CD4-positive, alpha-beta T cell treated with Interleukin-2 at 100 ng/mL for 4 hours (primary cell): ENCODE results near the gene ZFYVE27.

ENCODE experiments used
- DNase-seq: peaks from one replicate; pipeline ENCODE4 v3.0.0-alpha.2; 2020; ENCODE audit warnings: low spot score

ZFYVE27 gene

GRCh38 chr10:97714401-97715258 lies 22.3 kb upstream of the ZFYVE27 start:
- DNase-seq: no peak

GRCh38 chr10:97715259-97715874 lies 21.6 kb upstream of the ZFYVE27 start:
- no peak for DNase-seq

- DNase-seq: no peak
Observed at GRCh38 chr10:97717627-97718026, 19.3 kb upstream of the ZFYVE27 start.

GRCh38 chr10:97718178-97718577 lies 18.8 kb upstream of the ZFYVE27 start:
- DNase-seq: no peak

GRCh38 chr10:97718659-97719142 lies 18.2 kb upstream of the ZFYVE27 start:
- no peak for DNase-seq

- DNase-seq: no peak
Observed at GRCh38 chr10:97719602-97720001, 17.3 kb upstream of the ZFYVE27 start.

- no peak for DNase-seq
Observed at GRCh38 chr10:97721871-97722780, 14.8 kb upstream of the ZFYVE27 start.

GRCh38 chr10:97723001-97723400 lies 13.9 kb upstream of the ZFYVE27 start:
- no peak for DNase-seq

DNA sequence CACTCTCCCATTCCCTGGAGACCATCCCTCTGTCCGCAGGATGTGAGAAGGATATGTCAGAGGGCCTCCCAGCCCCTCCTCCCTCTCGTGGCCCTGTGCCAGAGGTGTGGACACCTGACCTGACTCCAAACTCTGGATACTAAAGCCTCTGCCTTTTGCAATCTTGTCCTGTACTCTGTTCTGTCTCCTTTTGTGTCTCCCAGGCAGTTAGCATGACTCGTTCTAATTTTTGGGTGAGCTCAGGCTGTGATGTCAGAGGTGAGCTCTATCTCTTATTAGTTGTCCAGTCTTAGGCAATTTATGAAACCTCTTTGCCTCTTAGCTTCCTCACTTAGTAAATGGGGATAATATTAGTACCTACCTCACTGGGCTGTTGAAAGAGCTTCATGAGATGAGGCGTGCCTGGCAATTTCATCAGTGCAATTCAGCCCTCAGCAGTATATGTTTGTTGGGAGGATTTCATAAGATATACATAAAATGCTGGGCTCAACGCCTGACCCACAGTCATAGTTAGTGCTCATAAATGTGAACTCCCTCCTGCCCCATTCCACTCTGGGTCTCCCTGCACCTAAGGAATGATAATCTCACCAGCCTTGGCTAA lies 12.5 kb upstream of the ZFYVE27 start:
- no peak for DNase-seq

DNA sequence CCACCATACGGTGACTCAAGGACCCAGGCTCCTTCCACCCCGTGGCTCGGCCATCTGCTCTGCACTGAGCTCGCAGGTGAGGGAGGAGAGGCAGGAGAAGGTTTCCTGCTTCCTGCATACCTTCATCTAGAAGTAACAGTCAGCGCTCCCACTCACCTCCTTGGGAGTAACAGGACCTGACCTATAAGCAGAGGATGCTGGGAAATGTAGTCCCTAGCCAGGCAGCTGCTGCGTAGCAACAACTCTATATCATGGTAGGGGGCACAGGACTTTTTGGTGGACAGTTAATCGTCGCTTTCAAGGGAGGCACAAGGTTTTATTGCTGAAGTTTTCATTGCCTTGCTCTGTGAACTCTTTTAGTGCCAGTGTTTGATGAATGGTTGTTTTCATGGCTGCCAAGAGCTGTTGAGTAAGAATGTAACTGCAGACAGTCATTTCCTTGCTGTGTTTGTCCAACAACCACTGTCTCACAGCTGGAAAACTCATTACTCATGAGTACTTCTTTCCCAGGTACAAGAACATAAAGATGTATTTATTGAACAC lies 10.2 kb upstream of the ZFYVE27 start:
- DNase-seq: no peak

GRCh38 chr10:97729014-97729413 lies 7.9 kb upstream of the ZFYVE27 start:
- no peak for DNase-seq

DNA sequence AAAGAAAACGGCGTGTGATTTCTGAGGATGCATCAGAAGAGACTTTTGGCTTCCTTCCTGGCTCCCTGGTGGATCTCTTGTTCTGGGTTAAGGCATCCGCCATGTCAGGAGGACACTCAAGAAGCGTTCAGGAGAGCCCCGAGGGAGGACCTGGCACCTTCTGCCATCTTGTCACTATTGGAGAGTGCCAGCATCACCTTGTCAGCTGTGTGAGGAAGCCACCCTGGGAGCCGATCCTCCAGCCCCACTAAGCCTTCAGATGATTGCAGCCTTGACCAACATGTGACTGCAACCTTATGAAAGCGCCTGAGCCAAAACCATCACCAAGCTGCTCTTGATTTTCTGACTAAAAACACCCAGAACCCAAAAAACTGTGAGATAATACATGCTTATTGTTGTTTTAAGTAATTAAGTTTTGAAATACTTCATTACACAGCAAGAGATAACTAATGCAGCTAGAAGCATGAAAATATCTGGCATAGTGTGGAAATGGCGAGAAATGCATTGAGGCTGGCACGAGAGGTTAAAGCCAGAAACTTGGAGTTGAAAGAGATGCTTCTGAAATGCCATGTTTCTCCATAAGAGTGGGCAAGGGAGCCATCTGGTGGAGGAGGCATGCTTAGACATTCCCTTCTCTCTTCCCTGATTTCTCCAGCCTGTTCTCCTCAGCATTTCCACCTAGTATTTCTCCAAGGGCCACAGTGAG lies 5.4 kb upstream of the ZFYVE27 start:
- peak; percentile 66 for DNase-seq

GRCh38 chr10:97732052-97732359 lies 4.9 kb upstream of the ZFYVE27 start:
- DNase-seq: no peak

DNA sequence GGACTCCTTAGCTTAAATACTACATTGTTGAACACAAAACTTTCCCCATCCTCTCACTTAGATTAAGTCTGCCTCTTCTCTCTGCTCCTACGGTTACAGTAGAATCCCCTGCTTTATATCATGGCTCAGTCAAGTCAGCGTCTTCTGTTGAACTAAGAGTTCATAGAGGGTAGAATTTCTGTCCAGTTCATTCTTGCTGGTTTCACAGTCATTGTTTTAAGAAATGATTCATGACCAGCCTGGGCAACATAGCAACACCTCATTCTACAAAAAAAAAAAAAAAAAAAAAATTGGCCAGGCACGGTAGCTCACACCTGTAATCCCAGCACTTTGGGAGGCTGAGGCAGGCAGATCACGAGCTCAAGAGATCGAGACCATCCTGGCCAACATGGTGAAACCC lies 3.7 kb upstream of the ZFYVE27 start:
- no peak for DNase-seq

- DNase-seq: no peak
Observed at GRCh38 chr10:97734021-97734420, 2.9 kb upstream of the ZFYVE27 start.

GRCh38 chr10:97736403-97736901 lies 476 bp upstream of the ZFYVE27 start:
- DNase-seq: no peak

DNA sequence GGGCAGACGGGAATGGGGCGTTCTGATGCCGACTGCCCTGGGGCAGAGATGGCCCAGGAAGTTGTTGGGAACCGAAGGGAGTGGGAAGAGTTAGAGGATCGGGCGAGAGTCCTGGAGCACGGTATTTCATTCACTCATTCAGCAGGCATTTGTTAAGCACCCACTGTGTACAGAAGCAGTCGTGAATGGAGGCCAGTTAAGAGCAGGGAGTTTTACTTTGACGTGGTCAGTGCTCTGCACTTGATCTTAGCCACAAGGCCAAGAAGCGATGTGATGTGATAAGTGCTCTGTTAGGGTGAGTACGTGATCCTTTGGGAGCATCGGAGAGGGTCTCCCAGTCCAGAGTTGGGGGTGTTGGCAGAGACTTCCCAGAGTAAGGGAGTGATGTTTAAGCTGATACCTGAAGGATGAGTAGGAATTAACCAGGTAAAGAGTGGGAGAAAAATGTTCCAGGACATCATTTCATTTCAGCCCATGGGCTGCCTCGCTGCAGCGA lies 890 bp downstream of the ZFYVE27 start:
- DNase-seq: no peak

GRCh38 chr10:97738616-97739015 lies 1.7 kb downstream of the ZFYVE27 start:
- no peak for DNase-seq

- DNase-seq: no peak
Observed at GRCh38 chr10:97740613-97741012, 3.7 kb downstream of the ZFYVE27 start.

GRCh38 chr10:97743169-97743943 lies 6.4 kb downstream of the ZFYVE27 start:
- no peak for DNase-seq
